ENCODE measurements around the gene SYVN1. TPM values are rescaled to one million over a fixed set of nuclear protein-coding genes. Genes with fewer than 3 reads are reported as not detected.

SYVN1 gene
- total RNA-seq, 4 donors from 2014 or later: 47.1 to 58.2 (median 50.5) TPM

- ATAC-seq (ENCODE audit: low FRiP score) (no peak), DNase-seq (ENCODE audit: low spot score) (no peak)
- TF ChIP-seq CTCF (IDR thresholded peaks at IDR 0.05): no peak
Measured at GRCh38 chr11:65113839-65114238, 20.5 kb downstream of the SYVN1 start.

- ATAC-seq (ENCODE audit: low FRiP score) (no peak), DNase-seq (ENCODE audit: low spot score) (no peak)
- no peak for TF ChIP-seq CTCF (IDR thresholded peaks at IDR 0.05)
Measured at GRCh38 chr11:65113361-65113756, 21.0 kb downstream of the SYVN1 start.

- peak in 1 of 3 donors; percentile 28 for TF ChIP-seq CTCF (IDR thresholded peaks at IDR 0.05)
- DNase-seq (ENCODE audit: low spot score) (no peak), ATAC-seq (ENCODE audit: low FRiP score) (peak; percentile 38)
Measured at GRCh38 chr11:65112546-65113360, 21.6 kb downstream of the SYVN1 start.

GRCh38 chr11:65111744-65112545, 22.4 kb downstream of the SYVN1 start, which contains the start of gene TM7SF2:
TSS of gene TM7SF2 (plus strand) at chr11:65111872. CDS start at chr11:65112016, 144 bp downstream.
- DNase-seq (ENCODE audit: low spot score) (peak; percentile 94), ATAC-seq (ENCODE audit: low FRiP score) (peak; percentile 81)
- no peak for TF ChIP-seq CTCF (IDR thresholded peaks at IDR 0.05)

GRCh38 chr11:65111159-65111743, 23.1 kb downstream of the SYVN1 start:
- ATAC-seq (ENCODE audit: low FRiP score) (no peak), DNase-seq (ENCODE audit: low spot score) (no peak)
- TF ChIP-seq CTCF (IDR thresholded peaks at IDR 0.05): peak in 1 of 3 donors; percentile 4

- ATAC-seq (ENCODE audit: low FRiP score) (peak; percentile 22), DNase-seq (ENCODE audit: low spot score) (peak; percentile 99)
- TF ChIP-seq CTCF (IDR thresholded peaks at IDR 0.05): peak in 2 of 3 donors; percentile 49 to 99
Measured at GRCh38 chr11:65110354-65110861, 23.9 kb downstream of the SYVN1 start.
